HG03439 (cell line): ENCODE data around the gene TLE1.
A peak's percentile ranks its signal among the peaks of the same experiment; 100 is the strongest.

Experiments used
- ATAC-seq: cut with Tn5 transposase; IDR thresholded peaks from one replicate; pipeline ENCODE4 v1.9.1; 2021; ENCODE audit warnings: mild to moderate bottlenecking, moderate library complexity; ENCODE audit not compliant: unreplicated experiment

The TLE1 gene

GRCh38 chr9:81686614-81687520 lies 2.5 kb downstream of the TLE1 start:
- ATAC-seq = peak; percentile 25

- ATAC-seq = no peak
These were observed 3.4 kb downstream of the TLE1 start for GRCh38 chr9:81685763-81686613.

DNA sequence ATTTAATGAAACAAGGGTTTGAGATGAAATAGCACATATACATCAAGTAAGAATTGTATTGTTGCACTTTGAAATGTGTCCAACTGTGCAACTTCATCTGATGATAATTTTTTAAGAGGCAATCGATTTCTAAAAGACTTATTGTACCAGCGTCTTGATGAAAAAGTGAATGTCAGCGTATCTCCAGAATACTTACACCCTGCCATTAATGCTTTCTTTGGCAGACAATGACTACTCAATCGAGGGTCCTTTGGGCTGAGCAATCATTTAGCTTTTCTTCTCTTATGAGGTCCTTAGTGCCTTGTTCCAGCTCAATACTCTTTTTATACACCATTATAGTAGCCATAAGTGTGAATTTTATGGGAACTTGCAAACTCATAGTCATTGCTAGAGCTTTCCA lies 4.7 kb downstream of the TLE1 start:
- no peak for ATAC-seq

DNA sequence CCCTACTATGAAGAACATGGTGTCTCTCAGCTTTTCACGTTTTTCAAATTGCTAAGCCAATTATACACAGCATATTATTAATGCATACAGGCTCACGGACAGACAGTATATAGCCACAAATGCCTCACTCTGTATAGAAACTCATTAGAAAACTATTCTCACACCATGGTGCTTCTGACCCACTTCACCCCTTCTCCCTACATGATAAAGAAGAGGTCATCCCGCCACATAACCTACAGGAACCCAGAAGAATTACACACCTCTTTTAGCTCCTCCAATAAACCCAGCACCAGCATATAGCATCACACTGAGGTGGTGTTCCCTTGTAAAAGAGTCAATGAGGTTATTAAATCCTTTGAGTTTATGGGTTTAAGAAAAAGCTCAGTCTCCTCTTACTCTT lies 5.6 kb downstream of the TLE1 start:
- no peak for ATAC-seq

- ATAC-seq = no peak
These were observed 6.1 kb downstream of the TLE1 start for GRCh38 chr9:81683238-81683637.

DNA sequence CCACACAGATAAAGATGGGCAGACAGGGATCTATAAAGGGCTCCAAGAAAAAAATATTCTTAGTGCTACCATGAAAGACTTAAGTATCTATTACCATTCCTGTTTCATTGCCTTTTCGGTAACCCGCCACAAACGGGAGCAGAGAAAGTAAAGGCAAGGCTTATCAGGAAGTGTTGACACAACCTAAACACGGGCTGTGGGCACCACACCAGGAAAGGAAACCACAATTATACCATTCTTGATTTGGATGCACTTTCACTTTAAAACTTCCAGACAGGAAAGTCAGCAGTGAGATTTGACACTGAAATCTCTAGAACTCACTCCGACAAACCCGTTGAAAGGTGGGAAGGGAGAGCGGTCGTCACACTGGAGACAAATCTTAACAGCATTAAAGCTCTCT lies 6.5 kb downstream of the TLE1 start:
- ATAC-seq = no peak

DNA sequence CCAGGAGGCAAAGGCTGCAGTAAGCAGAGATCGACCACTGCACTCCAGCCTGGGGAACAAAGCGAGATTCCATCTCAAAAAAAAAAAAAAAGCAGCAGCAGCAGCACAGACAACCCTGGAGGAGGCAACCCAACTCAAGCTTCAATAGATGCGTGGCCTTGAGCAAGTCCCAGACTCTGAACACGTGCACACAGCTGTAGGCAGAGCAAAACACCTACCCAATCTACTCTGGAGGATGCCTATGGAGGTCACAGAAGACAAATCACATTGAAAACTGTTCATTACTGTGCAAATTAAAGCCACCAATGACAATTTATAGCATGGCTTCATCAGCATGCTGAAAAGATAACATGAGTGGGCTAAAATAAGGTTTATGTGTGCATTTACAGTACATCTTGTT lies 7.2 kb downstream of the TLE1 start:
- no peak for ATAC-seq

- no peak for ATAC-seq
These were observed 8.8 kb downstream of the TLE1 start for GRCh38 chr9:81680506-81680905.

- ATAC-seq = no peak
These were observed 9.3 kb downstream of the TLE1 start for GRCh38 chr9:81680006-81680405.

DNA sequence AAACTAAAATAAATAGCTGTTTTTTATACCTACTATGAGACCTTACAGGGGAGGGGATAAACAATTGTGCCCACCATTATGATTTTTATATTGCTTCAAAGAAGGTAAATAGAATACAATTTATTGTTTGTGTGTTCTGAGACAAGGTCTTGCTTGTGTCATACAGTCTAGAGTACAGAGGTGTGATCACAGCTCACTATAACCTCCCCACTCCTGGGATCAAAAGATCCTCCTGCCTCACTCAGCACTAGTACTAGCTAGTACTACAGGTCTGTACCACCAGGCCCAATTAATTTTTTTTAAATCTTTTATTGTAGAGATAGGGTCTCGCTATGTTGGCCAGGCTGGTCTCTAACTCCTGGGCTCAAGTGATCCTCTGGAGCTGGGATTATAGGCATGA lies 11.3 kb downstream of the TLE1 start:
- ATAC-seq = no peak

DNA sequence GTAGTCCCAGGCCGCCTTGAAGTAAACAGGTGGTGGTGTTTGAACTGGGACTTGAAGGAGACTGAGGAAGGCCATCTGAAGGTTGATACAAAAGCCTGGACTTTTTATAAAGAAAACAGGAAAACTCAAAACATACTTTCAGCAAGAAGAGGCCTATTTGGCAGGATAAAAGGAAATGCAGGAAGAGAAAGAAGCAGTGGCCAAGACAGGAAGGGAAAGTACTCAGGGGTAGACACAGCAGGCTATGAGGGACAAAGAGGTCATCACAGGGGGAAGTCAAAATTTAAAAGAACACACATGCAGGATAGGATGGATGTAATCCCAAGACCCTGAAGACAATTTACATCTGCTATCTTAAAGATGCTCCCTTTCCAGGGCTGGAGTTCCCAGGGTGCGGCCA lies 13.0 kb downstream of the TLE1 start:
- no peak for ATAC-seq

DNA sequence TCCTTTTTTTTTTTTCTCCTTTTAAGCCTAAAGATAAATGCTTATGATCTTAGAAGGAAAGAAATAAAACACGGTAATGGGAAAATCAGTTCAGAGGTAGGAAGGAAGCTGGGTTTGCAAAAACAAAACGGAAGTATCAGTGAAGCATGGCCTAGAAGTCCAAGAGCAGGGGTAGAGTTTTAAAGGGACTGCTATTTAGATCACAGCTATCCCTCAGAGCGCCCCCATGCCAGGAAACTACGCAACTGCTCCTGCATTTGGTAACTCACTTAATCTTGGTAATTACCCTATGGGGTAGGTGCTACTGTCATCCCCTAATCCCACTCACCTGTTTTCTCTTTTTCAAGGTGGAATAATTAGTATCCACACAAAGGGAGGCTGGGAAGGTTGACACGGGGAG lies 16.0 kb downstream of the TLE1 start:
- no peak for ATAC-seq

GRCh38 chr9:81671880-81672280 lies 17.5 kb downstream of the TLE1 start:
- ATAC-seq = no peak

DNA sequence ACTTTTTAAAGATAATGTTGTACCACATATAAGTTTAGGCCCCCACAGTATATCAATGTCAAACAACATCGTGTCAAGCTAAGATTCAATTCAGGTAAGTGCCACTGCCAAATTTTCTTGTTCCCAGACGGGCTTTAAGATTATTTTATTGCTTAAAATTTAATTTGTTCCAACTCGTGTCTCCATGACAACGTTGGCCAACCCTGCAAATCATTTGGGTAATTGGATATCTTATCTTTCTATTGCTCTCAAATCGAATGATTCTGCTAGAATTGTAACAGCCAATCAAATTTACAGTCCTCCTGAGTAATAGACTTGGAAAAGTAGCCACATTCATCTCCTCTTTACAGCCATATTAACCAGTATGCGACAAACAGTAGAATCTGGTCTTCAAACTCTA lies 19.5 kb downstream of the TLE1 start:
- no peak for ATAC-seq

DNA sequence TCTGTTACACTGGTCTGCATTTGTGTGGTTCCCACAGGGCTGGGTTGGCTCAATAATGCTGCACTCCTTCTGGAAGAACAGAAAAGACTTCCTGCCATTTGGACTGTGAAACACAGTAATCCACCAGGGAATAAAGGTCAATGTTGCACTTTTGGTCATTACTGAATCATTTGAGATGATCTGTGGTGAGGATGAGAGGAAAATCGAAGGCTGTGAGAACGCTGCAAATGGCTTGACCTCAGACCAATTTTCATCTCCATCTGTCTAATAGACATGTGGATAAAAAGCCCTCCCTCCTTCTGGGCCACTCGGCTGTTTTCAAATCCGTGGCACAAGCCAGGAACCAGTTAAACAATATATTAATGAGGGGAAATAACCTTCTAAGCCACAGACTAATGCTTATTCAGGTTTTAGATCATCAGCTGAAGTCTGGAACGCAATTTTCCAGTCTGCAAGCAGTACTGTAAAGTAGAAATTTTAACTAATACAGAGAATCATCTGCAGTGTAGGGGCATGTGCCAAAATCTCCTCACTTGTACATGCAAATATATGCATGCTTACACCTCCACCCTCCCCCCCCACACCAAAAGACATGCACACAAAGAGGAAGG lies 20.2 kb downstream of the TLE1 start:
- no peak for ATAC-seq

DNA sequence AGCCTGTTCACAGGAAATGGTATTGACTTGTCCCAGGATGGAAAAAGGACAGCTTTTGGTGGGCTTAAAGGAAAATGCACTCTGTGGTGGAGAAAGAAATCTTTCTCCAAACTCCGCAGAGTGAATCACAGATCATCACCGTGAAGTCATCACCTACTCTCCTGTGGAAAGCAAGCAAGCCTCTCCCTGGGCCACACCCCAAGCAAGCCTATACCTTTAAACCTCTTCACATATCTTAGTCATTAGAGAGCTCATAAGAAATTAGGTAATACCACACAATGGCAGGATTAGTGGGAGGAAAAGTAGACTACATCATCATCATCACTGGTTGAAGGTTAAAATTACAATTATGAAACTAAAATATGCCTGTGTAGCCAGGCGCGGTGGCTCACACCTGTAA lies 23.2 kb downstream of the TLE1 start:
- ATAC-seq = no peak

DNA sequence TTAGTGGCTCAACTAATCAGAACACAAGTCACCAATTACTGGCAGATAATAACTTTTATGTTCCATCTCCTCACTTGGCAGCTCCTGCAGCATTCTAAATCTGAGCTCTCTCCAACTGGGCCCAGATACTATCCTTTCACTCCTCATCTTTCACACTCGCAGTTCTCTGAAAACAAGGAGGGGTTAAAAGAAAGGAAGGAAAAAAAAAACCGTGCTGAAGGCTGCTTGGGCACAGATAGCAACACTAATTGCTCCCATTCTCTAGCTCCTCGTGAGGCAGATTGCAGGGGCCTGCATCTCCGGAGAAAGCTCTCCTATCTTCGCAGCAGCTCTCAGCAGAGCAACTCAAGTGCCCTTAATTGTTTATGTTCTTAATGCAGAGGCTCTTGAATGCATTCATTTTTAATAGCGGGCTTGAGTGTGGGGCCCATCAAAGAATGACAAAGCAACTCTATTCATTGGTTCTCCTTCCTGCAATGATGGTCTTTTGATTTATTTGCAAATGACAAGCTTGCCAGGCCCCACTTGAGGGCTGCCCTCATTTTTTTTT lies 23.9 kb downstream of the TLE1 start:
- ATAC-seq = no peak

GRCh38 chr9:81664638-81665222 lies 24.6 kb downstream of the TLE1 start:
- ATAC-seq = no peak

GRCh38 chr9:81661339-81661738 lies 28.0 kb downstream of the TLE1 start:
- ATAC-seq = no peak

- no peak for ATAC-seq
These were observed 32.4 kb downstream of the TLE1 start for GRCh38 chr9:81656871-81657337.

DNA sequence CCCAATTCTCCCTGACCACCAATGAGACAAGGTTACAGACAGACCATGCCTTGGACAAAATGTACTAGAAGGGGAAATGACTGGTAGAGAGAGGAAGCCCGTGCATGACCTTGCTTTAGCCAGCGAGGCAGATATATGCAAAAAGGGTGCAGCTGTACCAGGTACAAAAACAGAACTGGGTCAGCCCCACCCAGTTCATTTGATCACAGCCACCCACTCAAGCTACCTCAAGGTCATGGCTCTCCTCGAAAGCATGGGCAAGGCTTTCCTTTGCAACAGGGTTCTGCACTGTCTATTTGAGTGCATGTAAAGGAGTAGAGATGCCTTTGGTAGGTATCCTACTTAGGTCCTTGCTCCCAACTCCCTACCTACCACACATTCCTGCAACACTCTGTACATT lies 33.3 kb downstream of the TLE1 start:
- peak; percentile 91 for ATAC-seq
